Measurements from ENCODE around the gene SV2A.
"Not testable (repeated sequence)": the region's sequence is repeated elsewhere in the genome, so short reads cannot be mapped to it uniquely, and the experiment has no call there.

Gene SV2A

DNA sequence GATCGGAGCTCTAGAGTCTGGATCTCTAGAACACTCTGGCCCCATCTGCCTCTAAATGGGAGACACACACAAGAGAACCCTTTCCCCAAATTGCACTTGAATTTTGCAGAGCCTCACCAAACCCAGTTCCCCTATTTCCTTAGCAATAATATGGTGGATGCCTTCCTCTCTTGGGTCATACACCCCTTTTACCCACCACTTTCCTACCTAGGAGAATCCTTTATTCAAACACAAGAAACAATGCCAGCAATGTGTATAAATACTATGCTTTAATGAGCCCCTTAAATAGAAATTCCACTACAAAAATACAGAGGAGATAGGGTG is 10.7 kb upstream of the SV2A start:
- DNase-seq: no peak

DNA sequence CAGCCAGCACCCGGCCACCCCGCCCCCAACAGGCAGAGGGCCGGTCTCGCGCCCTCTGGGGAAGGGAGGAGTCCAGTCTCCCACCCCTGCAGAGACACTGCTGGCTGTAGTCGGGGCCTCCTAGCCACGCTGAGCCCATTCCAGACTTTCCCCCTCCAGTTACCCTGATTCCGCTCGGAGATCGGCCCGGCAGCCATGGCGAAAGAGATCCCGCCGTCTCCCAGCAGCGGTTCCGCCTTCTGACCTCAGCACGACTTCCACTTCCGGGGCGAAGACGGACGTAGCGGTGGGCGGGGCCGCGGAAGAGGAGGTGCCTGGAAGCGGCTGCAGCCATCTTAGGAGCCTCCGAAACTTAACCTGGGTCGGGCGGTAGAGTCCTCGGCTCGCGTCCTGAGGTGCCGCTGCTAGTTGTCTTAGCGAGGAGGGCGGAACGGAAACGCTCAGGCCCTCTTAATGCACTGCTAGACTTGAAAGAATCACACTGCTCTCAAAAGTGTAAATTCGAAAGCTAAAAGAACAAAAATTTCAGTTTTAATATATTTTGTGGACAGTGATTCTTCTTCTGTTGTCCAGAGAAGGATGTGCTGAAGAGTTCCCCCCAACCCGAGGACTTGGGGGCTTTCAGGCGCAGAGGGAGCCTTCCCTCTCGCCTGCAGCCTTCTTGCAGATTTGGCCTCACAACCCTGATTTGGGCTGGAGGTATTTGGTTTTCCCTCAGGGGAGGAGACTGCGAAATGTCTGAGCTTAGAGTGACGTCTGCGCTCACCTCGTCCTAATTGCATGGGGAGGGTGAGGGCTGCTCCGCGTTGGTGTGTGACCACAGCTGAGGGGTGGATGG is 10.1 kb upstream of the SV2A start, which contains the start of gene SF3B4:
TSS of gene SF3B4 (minus strand) at position 241 of the 838 bp plus-strand sequence. CDS start at position 197, 44 bp downstream.
- peak; percentile 93 to 96 for DNase-seq

DNA sequence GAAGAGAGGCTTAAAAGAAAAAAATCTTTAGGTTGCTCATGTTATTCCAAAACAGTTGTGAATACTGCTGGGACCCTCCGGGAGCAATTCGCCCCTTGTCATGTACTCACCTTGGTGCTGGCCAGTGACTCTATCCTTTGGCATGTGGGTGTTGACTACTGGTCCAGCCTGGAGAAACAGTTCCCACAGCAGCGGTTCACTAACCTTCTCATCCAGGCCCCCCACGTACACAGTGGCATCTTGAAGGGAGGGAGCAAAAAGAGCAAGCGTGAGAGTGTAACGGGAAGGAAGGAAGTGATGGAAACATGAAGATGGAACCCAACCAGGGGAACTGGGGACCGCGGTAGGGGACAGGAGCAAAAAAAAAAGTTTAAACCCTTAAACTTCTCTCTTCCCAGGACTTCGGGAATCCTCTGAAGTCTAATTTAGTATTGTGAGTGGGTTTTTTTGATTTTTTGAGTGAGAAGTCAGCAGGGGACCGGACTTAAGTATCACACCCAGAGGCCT is 9.5 kb upstream of the SV2A start:
- no peak for DNase-seq

DNA sequence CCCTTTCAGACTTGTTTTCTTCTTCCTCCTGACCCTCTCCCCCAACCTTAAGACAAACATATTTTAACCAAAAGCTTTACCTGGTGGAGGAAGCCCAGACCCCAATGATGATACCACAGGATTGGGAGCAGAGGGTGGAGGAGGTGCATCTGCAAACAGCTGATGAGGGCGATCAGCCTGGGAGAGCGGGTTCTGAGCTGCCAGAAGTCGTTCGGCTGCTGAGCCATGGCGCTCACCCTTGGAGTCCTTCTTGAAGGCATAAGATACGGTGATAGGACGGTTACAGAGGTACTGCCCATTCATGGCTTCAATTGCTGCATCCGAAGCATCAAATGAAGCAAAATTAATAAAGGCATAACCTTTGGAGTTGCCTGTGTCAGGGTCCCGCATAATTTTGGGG is 8.7 kb upstream of the SV2A start:
- no peak for DNase-seq

DNA sequence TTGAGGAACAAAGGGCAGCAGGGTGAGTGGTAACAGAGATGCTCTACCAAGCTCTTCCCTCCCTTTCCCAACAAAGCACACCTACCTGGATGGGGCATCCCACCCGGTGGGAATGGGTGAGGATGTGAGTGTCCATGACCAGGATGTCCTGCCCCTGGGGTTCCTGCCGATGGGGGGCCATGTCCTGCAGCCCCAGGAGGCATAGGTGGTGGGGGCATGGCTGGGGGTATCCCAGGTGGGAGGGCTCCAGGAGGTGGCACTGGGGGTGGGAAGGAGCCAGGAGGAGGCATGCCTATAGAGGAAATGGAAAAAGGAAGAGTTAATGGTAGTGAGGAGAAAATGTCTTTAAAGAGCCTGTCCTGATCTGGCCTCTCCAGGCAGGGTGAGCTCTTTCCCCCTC is 8.1 kb upstream of the SV2A start:
- DNase-seq: no peak

DNA sequence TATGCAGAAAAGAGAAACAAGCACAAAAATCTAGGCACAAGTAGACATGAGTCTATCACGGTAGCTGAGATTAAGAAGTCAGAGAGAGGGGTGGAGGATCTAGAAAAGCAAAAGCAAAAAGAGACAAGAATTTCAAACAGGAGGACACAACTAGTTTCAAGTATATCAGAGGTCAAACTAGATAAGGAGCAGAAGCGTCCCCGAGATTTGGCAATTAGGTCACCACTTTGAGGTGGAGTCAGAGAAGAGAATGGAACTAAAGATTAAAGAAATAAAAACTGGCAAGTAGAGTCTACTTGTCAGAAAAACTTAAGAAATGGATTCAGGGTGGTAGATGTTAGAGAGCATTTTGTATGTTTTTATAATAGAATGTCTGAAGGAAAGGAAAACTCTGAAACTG is 7.7 kb upstream of the SV2A start:
- DNase-seq: no peak

DNA sequence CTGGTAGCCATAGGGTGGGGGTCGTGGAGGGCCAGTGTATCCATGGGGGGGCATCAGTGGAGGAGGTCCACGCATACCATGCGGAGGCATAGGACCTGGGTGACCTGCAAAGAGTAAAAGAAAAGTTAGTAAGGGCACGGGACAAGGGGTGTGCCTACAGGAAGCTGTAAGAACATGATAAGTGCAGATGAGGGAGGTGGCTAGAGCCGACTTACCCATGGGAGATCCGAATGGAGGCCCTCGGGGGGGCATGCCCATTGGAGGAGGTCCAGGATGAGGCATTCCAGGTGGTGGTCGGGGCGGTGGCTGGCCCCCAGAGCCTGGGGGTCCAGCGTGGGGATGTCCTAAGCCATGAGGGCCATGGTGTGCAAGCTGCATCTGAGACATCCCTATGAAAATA is 6.0 kb upstream of the SV2A start:
- no peak for DNase-seq

DNA sequence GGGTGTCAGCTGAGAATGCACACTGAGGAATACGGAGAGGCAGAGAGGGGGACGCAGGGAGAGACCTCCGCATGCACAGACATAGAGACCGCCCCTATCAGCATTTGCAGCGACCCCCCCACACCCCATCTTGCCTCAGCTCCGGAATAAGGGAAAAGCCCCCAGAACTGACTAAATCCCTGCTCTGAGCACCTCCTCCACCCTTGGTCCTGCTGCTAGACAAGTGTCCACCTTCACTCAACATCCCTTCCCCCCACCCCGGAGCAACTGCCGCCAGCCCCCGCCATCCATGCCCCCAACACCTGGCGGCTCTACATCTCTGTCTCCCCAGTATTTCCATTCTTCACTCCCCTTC is 769 bp downstream of the SV2A start:
- DNase-seq: no peak

DNA sequence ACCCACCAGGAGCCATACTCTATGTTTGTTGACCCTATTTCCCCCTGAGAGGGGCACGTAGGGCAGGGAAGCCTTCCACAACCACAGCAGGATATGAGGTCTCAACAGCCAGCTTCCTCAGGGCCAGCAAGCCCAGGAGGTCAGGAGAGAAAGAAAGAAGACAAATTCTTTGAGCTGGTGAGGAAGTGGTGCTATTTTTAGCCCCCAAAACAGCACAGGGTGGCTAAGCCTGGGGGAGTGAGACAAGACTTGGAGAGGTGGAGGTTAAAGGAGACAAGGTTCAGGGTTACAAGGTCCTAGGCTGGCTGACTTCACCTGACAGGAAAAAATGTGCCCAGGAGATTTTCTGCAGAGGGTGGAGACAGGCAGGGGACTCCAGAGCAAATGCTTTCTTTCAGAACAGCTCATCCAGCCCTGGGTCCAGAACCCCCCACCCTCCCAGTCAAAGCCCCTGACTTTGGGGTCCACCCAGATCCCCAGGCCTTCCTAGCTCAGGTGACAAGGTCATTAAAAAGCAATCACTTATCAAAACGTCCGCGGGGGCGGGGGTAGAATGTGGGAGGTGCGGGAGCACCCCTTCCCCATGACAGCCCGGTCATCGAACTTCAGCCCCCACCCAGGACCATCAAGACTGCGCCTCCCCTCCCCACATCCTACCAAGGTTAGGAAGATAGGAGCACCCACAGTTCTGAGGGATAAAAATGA is 1.3 kb downstream of the SV2A start:
- DNase-seq: no peak

DNA sequence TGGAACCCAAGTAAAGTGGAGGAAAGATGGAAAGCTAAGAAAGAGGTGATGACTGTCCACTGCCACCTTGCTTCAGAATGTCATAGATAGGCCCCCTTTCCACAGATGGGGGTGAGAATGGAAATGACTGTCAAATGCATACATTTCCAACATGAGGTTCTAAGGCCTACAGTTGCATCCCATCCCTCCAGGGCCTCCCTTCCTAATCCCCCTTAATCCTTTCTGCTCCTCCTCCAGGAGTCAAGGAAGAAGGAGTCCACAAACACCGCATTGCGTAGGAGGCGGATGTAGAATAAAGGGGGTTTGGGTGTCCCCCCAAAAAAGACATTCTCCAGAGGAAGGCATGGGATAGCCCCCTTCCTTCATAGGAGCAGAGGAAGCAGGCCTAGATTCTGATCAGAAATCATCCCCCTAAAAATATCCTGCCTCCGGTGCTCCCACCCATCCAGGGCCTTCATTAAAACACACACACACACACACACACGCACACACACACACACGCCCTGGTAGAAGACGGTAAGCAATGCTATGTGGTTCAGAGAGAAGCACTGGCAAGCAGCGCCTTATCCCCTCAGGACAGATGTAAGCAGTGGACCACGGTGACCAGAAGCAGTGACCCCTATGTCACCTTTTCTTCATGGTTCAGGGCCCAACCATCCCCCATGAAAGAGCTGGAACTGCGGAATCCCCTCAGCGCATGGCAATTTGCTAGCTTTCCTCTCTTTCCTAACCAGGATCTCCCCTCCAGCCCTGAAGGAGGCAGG is 2.0 kb downstream of the SV2A start:
- DNase-seq: no peak

DNA sequence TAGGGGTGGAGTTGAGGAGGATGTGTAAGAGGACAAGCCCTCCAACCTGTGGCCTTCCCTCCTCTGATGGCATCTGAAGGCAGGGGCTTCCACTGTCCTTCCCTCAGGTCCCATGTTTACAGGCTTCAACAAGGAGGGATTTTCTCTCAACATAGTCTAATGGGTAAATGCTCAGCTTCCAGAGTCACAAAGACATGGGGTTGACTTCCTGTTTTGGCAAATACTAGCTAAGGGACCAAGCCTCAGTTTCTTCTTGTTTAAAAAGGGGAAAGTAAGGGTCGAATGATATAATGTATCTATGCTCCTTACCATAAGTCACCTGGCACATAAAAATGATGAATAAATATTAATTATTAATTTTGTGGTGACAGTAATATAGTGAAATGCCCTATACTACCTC is 3.1 kb downstream of the SV2A start:
- no peak for DNase-seq

DNA sequence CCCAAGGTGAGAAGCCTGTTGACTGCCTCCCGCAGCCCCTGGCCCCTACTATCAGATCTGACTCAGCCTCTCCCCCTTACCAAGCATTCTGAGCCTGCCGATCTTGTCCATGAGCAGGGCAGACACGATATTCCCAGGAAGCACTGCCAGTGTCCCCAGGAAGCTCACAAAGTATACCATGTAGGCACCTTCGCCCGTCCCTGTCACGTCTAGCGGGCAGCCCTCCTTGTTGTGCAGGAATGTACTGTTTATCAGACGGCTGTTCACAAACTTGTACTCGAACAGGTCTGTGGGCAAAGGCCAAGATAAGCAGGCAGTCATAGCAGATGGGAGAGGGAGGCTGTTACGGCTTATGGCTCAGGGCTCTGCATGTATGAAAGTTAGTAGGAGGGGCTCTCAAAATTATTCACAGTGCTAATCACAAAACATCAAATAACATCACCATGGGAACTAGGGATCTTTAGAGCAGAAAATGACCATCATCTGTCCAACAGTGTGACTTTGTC is 11.0 kb downstream of the SV2A start:
- DNase-seq: no peak

DNA sequence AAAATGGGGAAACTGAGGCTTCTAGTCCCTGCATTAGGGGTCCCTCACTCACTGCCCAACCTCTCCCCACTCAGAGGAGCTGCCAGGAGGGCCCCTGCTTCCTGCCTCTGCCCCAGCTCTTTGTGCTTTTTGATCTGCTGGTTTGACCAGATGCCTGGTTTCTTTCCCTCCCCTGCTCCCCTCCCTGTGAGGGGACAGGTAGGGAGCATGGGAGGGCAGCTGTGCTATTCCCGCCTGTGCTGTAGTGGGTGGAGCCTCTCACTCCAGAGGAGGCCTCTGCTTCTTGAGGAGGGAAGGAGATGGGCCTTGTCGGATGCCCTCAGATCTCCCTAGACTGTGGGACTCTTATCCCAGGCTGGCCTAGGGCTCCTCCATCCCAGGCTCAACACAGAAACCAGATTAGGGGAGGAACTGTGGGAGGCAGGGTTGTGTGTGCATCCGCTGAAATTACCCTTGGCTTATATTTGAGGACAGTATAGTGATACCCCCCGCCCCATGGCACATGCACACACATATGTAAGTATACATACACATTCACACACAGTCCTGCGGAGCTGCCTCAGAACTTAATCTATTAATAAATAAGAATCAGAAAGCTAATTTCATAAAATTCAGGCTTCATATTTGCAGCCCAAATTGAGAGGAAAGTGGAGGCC is 13.7 kb downstream of the SV2A start:
- no peak for DNase-seq

DNA sequence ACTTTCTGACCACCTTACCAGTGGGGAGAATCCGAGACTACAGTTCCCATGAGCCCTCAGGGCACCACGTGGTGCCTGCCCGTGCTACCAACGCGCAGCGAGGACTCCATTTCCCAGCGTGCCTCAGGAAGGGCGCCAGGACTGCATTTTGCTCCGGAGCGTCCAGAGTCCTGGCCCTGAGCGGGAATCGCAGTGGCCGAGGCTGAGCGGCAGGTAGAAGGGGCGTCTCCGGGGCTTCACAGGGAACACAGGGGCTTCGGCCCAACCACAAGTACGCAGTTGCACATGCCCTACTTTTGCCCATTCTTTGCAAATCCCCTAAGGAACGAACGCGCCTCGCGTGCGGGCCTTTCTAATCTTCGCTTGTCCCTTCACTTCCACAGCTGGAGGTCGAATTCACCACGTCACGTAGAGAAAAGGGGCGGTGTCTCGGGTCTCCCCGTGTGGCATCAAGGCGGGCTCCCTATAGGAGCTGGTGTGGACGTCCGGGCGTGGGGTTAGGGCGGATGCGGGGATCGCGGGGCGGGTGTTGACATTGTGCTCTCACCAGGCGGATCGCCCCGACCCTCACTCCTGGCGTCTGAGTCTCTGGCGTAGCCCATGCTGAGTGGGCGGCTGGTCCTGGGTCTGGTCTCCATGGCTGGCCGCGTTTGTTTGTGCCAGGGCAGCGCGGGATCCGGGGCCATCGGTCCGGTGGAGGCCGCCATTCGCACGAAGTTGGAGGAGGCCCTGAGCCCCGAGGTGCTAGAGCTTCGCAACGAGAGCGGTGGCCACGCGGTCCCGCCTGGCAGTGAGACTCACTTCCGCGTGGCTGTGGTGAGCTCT is 18.0 kb downstream of the SV2A start, which contains the start of gene BOLA1:
TSS of gene BOLA1 (plus strand) at position 109 of the 825 bp plus-strand sequence. CDS start at position 601, 492 bp downstream.
- DNase-seq: peak; percentile 86 to 88

DNA sequence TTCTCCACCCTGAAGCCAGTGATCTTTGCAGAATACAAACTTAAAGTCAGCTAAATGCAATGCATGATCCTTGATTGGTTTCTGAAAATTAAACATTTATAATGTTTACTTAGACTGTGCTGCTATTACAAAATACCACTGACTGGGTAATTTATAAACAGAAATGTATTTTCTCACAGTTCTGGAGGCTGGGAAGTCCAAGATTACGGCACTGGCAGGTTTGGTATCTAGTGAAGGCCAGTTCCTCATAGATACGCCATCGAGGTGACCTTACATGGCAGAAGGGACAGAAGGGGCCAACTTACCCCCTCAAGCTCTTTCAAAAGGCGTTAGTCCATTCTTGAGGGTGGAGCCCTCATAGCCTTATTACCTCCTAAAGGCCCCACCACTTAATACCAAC is 21.1 kb downstream of the SV2A start:
- DNase-seq: no peak

DNA sequence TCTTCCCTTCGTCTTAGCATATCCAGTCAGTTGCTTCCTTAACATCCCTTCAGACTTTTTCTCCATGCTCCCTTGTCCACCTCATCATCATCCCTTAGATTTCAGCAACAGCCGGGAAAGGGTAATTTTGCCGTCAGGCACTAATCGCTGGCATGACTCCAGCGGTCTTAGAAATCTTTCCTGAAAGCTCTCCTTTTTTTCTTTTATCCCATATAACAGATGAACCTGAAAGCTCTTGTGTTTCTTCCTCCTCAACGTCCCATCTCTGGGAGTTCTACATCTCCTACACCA is 28.7 kb downstream of the SV2A start:
- no peak for DNase-seq

DNA sequence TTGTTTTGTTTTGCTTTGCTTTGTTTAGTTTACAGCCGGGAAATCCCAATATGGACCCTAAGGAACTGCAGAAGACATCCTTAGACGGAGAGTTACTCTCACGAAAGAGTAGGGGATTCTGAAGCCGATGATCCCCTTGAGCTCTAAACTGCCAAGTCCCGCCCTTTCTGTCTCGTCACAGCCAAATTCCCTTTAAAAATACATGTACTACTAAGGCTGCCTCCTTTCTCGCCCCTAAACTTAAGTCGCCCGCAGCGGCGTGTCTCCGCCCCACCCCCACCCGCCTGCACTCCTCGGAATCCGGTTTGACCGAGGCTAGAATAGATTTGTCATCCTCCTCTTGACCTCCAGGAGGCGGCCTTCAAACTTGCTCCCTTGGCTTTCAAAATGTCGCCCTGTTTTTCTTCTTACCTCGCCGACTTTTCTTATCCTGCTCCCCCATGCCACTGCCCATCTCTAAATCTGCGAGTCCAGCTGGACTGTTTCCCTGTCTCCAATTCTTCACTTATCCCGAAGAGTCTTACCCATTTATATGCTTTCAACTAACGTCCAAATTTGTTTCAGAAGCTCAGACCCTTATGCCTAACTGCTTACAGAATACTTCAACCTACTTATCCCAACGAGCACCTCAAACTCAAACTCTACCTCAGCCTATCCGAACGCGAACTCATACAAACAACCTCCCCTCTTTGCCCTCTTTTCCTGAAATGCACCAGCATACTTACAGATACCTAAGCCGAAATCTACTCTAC is 29.2 kb downstream of the SV2A start:
- peak; percentile 87 to 88 for DNase-seq

DNA sequence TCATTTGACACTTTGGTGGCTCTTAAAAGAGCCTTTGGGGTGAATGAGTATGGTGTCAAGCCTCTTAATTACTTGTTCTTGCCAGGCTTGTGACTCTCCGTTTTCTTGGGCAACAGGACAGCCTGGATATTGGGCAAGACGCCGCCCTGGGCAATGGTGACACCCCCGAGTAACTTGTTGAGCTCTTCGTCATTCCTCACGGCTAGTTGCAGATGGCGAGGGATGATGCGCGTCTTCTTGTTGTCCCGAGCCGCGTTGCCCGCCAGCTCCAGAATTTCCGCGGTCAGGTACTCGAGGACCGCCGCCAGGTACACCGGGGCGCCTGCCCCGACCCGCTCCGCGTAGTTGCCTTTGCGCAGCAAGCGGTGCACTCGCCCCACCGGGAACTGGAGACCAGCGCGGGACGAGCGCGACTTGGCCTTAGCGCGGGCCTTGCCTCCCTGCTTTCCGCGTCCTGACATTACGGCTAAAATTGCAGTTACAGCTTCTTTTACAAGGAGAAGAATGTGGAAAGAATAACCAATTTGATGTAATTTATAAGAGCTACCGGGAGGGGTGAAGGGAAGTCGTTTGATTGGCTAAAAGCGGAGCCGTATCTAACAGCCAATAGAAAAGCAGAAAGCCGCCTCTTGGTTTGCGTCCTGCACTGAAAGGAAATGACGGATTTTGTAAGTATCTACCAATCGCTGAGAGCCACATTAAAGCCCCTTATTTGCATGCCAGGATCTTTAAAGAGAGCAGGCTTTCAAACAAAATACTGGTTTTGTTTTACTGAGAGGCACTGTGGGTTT is 30.0 kb downstream of the SV2A start:
- DNase-seq: peak; percentile 84 to 86

DNA sequence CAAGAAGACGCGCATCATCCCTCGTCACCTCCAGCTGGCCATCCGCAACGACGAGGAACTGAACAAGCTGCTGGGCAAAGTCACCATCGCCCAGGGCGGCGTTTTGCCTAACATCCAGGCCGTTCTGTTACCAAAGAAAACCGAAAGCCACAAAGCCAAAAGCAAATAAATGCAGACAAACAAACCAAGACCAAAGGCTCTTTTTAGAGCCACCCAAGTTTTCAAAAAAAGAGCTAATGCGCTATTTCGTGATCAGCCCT is 30.5 kb downstream of the SV2A start:
- not testable (repeated sequence) for DNase-seq

DNA sequence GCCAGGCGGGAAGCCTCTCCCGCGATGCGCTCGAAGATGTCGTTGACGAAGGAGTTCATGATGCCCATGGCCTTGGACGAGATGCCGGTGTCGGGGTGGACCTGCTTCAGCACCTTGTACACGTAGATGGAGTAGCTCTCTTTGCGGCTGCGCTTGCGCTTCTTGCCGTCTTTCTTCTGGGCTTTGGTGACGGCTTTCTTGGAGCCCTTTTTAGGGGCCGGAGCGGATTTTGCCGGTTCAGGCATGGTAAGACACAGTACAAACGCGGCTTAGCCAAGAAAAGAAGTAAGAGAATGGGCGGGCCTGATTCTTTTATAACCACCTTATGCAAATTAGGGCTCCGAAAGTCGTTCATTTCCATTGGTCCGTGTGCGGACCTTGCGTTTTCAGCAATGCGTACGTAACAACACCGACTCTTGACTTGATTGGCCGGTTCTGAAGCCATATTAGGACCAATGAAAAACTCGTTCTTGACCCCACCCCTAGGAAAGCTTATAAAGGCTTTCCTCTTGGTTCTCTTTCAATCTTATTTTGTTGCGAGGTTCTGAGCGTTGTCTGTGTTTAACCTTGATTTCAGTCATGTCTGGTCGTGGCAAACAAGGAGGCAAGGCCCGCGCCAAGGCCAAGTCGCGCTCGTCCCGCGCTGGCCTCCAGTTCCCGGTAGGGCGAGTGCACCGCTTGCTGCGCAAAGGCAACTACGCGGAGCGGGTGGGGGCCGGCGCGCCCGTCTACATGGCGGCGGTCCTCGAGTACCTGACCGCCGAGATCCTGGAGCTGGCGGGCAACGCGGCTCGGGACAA is 31.0 kb downstream of the SV2A start:
- DNase-seq: peak; percentile 92 to 93
